ENCODE results near the gene TRPV3.
"Not testable (repeated sequence)": the region's sequence is repeated elsewhere in the genome, so short reads cannot be mapped to it uniquely, and the experiment has no call there.

The TRPV3 gene

DNA sequence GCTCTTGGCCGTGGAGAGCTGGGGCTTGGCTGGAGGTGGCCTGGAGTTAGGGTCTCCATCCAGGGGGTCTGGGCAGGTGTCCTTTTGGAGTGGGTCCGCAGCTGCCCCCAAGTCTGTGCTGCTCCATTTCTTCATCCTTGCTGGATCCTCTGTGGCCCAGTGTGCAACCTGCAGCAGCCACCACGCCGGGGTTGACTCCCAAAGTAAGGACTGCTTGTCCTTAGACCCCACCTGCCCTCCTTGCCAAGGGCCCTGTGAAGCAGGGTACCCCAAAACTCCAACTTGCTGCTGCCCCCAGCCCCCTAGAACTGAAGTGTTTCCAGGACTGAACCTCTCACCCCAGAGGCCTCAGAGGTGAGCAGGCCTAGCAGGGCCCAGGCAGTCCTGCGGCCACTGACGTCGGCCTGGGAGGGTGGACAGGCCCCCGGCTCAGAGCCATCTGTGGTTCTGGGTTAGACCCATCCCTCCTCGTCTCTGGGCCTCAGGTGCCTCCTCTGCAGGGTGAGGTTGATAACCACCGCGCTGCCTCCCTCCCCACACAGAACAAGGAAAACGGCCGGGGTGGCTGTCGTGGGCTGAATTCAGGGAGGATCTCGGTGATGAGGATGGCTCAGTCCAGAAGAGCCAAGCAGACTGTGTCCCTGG, 34.7 kb upstream of the TRPV3 start:
- Histone ChIP-seq H3K27me3 (ENCODE audit: low read depth, low read length) (no peaks in the 10 kb centered on the region), H3K27ac (ENCODE audit: low read length) (no peak overlapping the region), H3K4me3 (ENCODE audit: low read depth in 1 of 2, low read length in 2 of 2) (no peak overlapping the region), H3K9me3 (ENCODE audit: control insufficient read depth in 1 of 2, low read length in 2 of 2) (no peaks in the 10 kb centered on the region), H3K4me1 (ENCODE audit: control insufficient read depth in 1 of 2, insufficient read depth in 2 of 2, low read length in 2 of 2) (peaks cover 0 to 5% of the 10 kb centered on the region in 2 donors), H3K36me3 (ENCODE audit: control insufficient read depth in 1 of 2, insufficient read depth in 2 of 2, low read length in 2 of 2) (peaks cover 15 to 31% of the 10 kb centered on the region in 2 donors)

DNA sequence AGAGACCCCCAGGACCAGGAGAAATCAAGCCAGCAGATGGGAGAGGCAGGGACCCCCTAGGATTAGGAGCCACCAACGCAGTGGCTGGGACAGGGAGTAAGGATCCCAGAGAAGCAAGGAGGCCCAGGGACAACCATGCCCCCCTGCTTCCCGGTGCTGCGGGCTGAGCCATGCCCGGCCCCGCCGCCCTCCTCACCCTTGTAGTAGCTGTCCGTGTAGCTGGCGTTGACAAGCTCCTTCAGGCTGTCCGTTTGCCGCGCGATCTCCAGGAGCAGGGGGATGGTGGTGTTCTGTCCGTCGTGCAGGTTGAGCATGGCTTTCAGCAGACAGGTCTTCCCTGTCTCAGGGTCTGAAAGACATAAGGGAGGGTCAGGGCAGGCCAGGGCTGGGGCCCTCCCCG, 33.2 kb upstream of the TRPV3 start:
- H3K36me3 ChIP-seq (ENCODE audit: control insufficient read depth in 1 of 2, insufficient read depth in 2 of 2, low read length in 2 of 2) = peaks cover 22 to 45% of the 10 kb centered on the region in 2 donors
- H3K27me3 ChIP-seq (ENCODE audit: low read depth, low read length) = no peaks in the 10 kb centered on the region
- no peak overlapping the region for H3K27ac ChIP-seq (ENCODE audit: low read length)
- peaks cover 0 to 5% of the 10 kb centered on the region in 2 donors for H3K4me1 ChIP-seq (ENCODE audit: control insufficient read depth in 1 of 2, insufficient read depth in 2 of 2, low read length in 2 of 2)
- no peak overlapping the region for H3K4me3 ChIP-seq (ENCODE audit: low read depth in 1 of 2, low read length in 2 of 2)
- no peaks in the 10 kb centered on the region for H3K9me3 ChIP-seq (ENCODE audit: control insufficient read depth in 1 of 2, low read length in 2 of 2)

DNA sequence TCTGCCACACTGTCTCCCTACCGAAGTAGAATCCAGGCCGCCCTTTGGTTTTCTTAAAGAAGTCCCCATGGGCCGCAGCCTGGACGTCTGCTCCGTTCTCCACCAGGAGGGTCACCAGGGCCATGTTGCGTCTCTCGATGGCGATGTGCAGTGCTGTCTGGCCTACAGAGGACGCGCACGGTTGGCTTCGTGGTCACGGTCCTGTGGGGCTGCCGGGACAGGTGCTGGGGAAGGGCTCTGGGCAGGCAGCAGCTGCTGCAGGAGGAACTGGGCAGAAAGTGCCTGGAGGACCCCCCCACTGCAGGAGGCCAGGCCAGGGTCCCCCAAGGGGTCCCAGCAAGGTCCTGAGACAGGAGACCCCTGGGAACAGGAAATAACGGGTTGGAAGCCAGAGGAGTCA, 32.6 kb upstream of the TRPV3 start:
- H3K9me3 ChIP-seq (ENCODE audit: control insufficient read depth in 1 of 2, low read length in 2 of 2) = no peaks in the 10 kb centered on the region
- H3K36me3 ChIP-seq (ENCODE audit: control insufficient read depth in 1 of 2, insufficient read depth in 2 of 2, low read length in 2 of 2) = peaks cover 22 to 49% of the 10 kb centered on the region in 2 donors
- no peak overlapping the region for H3K4me3 ChIP-seq (ENCODE audit: low read depth in 1 of 2, low read length in 2 of 2)
- H3K27me3 ChIP-seq (ENCODE audit: low read depth, low read length) = no peaks in the 10 kb centered on the region
- H3K4me1 ChIP-seq (ENCODE audit: control insufficient read depth in 1 of 2, insufficient read depth in 2 of 2, low read length in 2 of 2) = peaks cover 0 to 5% of the 10 kb centered on the region in 2 donors
- H3K27ac ChIP-seq (ENCODE audit: low read length) = no peak overlapping the region

DNA sequence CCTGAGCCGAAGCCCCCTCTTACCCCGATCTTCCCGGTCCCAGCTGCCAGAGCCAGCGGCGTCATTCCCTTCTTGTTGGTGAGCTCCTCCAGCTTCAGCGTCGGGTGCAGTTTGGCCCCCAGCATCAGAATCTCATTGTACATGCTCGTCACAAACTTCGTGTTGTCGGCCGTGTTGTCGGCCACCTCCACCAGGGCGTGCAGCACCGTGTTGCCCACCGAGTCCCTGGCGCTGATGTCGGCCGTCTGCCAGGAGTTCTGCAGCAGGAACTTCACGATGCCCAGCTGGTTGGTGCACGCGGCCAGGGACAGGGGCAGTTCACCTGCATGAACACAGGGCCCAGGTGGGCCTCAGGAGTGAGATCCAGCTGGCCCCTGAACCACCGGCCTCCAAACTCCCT, 32.2 kb upstream of the TRPV3 start:
- no peaks in the 10 kb centered on the region for H3K9me3 ChIP-seq (ENCODE audit: control insufficient read depth in 1 of 2, low read length in 2 of 2)
- H3K4me3 ChIP-seq (ENCODE audit: low read depth in 1 of 2, low read length in 2 of 2) = no peak overlapping the region
- peaks cover 0 to 2% of the 10 kb centered on the region in 2 donors for H3K4me1 ChIP-seq (ENCODE audit: control insufficient read depth in 1 of 2, insufficient read depth in 2 of 2, low read length in 2 of 2)
- peaks cover 25 to 49% of the 10 kb centered on the region in 2 donors for H3K36me3 ChIP-seq (ENCODE audit: control insufficient read depth in 1 of 2, insufficient read depth in 2 of 2, low read length in 2 of 2)
- H3K27ac ChIP-seq (ENCODE audit: low read length) = no peak overlapping the region
- no peaks in the 10 kb centered on the region for H3K27me3 ChIP-seq (ENCODE audit: low read depth, low read length)

DNA sequence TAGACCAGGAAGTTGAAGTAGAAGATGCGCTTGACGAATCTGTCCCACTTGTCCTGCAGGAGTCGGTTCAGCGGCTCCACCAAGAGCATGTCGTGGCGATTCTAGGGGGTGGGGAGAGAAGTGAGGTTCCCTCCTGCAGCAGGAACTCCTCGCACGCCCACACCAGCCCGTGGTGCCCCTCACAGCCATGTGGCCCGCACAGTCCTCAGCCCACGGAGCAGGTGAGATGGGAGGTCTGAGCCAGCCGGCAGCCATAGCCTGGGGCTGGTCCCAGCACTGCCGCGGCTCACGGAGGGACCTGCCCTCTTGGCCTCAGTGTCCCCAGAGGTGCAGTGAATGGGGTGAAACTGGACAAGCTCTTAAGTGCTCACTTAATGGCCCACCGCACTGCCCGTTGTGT, 28.2 kb upstream of the TRPV3 start:
- Histone ChIP-seq H3K9me3 (ENCODE audit: control insufficient read depth in 1 of 2, low read length in 2 of 2) (no peaks in the 10 kb centered on the region), H3K4me1 (ENCODE audit: control insufficient read depth in 1 of 2, insufficient read depth in 2 of 2, low read length in 2 of 2) (no peaks in the 10 kb centered on the region), H3K4me3 (ENCODE audit: low read depth in 1 of 2, low read length in 2 of 2) (no peak overlapping the region), H3K27ac (ENCODE audit: low read length) (no peak overlapping the region), H3K27me3 (ENCODE audit: low read depth, low read length) (no peaks in the 10 kb centered on the region), H3K36me3 (ENCODE audit: control insufficient read depth in 1 of 2, insufficient read depth in 2 of 2, low read length in 2 of 2) (peaks cover 30 to 50% of the 10 kb centered on the region in 2 donors)

DNA sequence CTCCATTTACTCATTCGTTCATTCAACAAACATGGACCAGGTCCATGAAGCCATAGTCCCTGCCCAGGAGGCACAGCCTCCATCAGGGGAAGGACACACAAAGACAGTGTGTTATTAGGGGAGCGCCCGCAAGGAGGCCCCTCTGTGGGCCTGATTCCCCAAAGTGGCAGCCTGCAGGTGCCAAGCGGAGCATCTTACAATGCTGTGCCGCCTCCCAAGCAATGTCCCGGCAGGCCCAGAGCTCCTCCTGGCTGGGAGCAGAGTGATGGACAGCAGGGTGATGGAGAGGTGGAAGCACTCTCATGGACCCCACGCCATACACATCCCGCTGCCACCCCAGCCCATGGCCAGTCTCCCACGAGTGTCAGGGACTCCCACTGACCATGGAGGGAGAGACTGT, 25.8 kb upstream of the TRPV3 start:
- no peaks in the 10 kb centered on the region for H3K9me3 ChIP-seq (ENCODE audit: control insufficient read depth in 1 of 2, low read length in 2 of 2)
- no peaks in the 10 kb centered on the region for H3K27me3 ChIP-seq (ENCODE audit: low read depth, low read length)
- no peaks in the 10 kb centered on the region for H3K4me1 ChIP-seq (ENCODE audit: control insufficient read depth in 1 of 2, insufficient read depth in 2 of 2, low read length in 2 of 2)
- H3K27ac ChIP-seq (ENCODE audit: low read length) = no peak overlapping the region
- no peak overlapping the region for H3K4me3 ChIP-seq (ENCODE audit: low read depth in 1 of 2, low read length in 2 of 2)
- peaks cover 21 to 41% of the 10 kb centered on the region in 2 donors for H3K36me3 ChIP-seq (ENCODE audit: control insufficient read depth in 1 of 2, insufficient read depth in 2 of 2, low read length in 2 of 2)

DNA sequence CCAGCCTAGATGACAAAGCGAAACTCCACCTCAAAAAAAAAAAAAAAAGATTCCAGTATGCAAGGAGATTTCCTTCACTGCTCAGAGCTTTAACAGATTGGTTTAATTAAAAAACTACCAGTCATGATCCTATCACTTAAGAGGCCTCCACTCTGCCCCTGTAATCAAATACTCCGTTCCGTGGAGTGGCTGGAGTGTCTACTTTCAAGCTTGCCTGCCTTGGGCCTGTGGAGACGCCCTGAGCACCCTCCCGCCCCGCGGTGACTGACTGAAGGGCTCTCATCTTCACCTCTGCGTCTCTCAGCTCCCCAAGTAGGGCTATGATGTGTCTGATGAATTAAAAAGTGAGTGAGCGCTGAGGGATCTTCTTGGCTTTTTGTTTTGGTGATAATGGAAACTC, 25.3 kb upstream of the TRPV3 start:
- H3K9me3 ChIP-seq (ENCODE audit: control insufficient read depth in 1 of 2, low read length in 2 of 2) = no peaks in the 10 kb centered on the region
- H3K4me3 ChIP-seq (ENCODE audit: low read depth in 1 of 2, low read length in 2 of 2) = no peak overlapping the region
- H3K4me1 ChIP-seq (ENCODE audit: control insufficient read depth in 1 of 2, insufficient read depth in 2 of 2, low read length in 2 of 2) = no peaks in the 10 kb centered on the region
- no peaks in the 10 kb centered on the region for H3K27me3 ChIP-seq (ENCODE audit: low read depth, low read length)
- H3K36me3 ChIP-seq (ENCODE audit: control insufficient read depth in 1 of 2, insufficient read depth in 2 of 2, low read length in 2 of 2) = peaks cover 17 to 36% of the 10 kb centered on the region in 2 donors
- H3K27ac ChIP-seq (ENCODE audit: low read length) = no peak overlapping the region

DNA sequence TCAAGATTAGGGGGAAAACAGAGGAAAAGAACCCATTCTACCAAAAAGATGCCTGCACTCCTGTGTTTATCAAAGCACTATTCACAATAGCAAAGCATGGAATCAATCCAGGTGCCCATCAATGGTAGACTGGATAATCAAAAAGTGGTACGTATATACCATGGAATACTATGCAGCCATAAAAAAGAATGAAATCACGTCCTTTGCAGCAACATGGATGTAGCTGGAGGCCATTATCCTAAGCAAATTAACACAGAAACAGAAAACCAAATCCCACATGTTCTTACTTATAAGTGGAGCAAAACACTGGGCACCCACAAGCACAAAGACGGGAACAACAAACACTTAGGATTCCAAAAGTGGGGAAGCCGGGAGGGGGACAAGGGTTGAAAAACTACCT, 21.1 kb upstream of the TRPV3 start:
- not testable (repeated sequence) for H3K27me3 ChIP-seq (ENCODE audit: low read depth, low read length); H3K9me3 ChIP-seq (ENCODE audit: control insufficient read depth in 1 of 2, low read length in 2 of 2); H3K27ac ChIP-seq (ENCODE audit: low read length); H3K4me1 ChIP-seq (ENCODE audit: control insufficient read depth in 1 of 2, insufficient read depth in 2 of 2, low read length in 2 of 2); H3K4me3 ChIP-seq (ENCODE audit: low read depth in 1 of 2, low read length in 2 of 2)
- peaks cover 5 to 23% of the 10 kb centered on the region in 2 donors for H3K36me3 ChIP-seq (ENCODE audit: control insufficient read depth in 1 of 2, insufficient read depth in 2 of 2, low read length in 2 of 2)

DNA sequence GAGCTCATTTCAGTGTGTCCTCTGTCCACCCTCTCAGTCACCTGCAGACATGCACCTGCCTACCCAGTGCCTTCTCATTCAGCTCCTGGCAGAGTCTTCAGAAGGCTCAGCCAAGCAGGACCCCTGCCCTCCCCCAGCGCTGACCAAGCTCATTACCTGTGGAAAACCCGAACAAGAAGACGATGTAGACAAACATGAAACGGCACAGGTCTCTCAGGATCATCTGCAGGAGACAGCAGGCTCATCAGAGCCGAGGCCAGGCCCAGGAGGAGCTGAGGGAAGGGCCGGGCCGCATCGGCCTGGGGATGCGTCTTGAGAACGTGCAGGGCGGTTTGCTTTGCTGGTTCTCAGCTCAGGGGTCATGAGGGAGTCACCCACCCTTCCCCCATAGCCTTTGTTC, 19.4 kb upstream of the TRPV3 start:
- Histone ChIP-seq H3K27ac (ENCODE audit: low read length) (no peak overlapping the region), H3K4me3 (ENCODE audit: low read depth in 1 of 2, low read length in 2 of 2) (no peak overlapping the region), H3K27me3 (ENCODE audit: low read depth, low read length) (no peaks in the 10 kb centered on the region), H3K4me1 (ENCODE audit: control insufficient read depth in 1 of 2, insufficient read depth in 2 of 2, low read length in 2 of 2) (no peaks in the 10 kb centered on the region), H3K36me3 (ENCODE audit: control insufficient read depth in 1 of 2, insufficient read depth in 2 of 2, low read length in 2 of 2) (peaks cover 3 to 21% of the 10 kb centered on the region in 2 donors), H3K9me3 (ENCODE audit: control insufficient read depth in 1 of 2, low read length in 2 of 2) (no peaks in the 10 kb centered on the region)

DNA sequence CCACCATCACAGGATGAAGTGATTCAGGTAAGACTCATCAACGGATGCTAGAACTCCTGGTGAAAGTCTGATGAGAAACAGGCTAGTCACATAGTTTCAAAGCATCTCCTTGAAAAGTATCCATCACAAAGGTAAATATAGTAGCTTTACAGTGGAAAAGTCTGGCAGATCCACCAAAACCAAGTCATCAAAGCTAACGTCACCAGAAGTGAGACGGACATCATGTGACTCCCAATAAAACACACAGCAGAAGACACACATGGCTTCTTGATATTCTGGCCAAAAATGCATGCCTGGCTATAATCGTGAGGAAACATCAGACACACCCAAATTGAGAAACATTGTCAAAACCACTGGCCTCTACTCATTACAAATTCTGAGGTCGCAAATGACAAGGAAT, 17.9 kb upstream of the TRPV3 start:
- no peaks in the 10 kb centered on the region for H3K4me1 ChIP-seq (ENCODE audit: control insufficient read depth in 1 of 2, insufficient read depth in 2 of 2, low read length in 2 of 2)
- H3K27ac ChIP-seq (ENCODE audit: low read length) = no peak overlapping the region
- peaks cover 5 to 32% of the 10 kb centered on the region in 2 donors for H3K36me3 ChIP-seq (ENCODE audit: control insufficient read depth in 1 of 2, insufficient read depth in 2 of 2, low read length in 2 of 2)
- no peak overlapping the region for H3K4me3 ChIP-seq (ENCODE audit: low read depth in 1 of 2, low read length in 2 of 2)
- no peaks in the 10 kb centered on the region for H3K27me3 ChIP-seq (ENCODE audit: low read depth, low read length)
- H3K9me3 ChIP-seq (ENCODE audit: control insufficient read depth in 1 of 2, low read length in 2 of 2) = no peaks in the 10 kb centered on the region

DNA sequence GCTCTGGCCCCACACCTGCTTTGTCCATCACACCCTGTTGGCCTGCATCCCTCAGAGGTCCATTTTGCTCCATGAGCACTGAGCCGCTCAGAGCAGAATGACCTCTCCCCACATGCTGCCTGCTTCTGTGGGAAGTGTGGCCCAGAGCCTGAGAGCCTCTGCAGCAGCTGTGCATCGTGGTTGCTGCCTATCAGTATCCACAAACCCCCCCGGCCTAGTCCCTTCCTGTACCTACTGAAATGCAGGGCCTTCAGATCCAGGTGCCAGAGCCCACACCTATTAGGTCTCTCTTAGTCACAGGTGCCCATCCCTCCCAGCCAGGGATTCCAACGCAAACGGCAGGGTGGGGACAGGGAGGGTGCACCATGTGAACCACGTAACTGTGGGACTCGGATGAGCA, 16.6 kb upstream of the TRPV3 start:
- Histone ChIP-seq H3K27me3 (ENCODE audit: low read depth, low read length) (no peaks in the 10 kb centered on the region), H3K4me1 (ENCODE audit: control insufficient read depth in 1 of 2, insufficient read depth in 2 of 2, low read length in 2 of 2) (no peaks in the 10 kb centered on the region), H3K27ac (ENCODE audit: low read length) (no peak overlapping the region), H3K36me3 (ENCODE audit: control insufficient read depth in 1 of 2, insufficient read depth in 2 of 2, low read length in 2 of 2) (peaks cover 5 to 27% of the 10 kb centered on the region in 2 donors), H3K4me3 (ENCODE audit: low read depth in 1 of 2, low read length in 2 of 2) (no peak overlapping the region), H3K9me3 (ENCODE audit: control insufficient read depth in 1 of 2, low read length in 2 of 2) (no peaks in the 10 kb centered on the region)
